Stimulated activated CD8-positive, alpha-beta memory T cell treated with anti-CD3 and anti-CD28 coated beads, Interleukin-12 subunit alpha, Interleukin-12 subunit beta, amount 100 ng/mL, for 1 hour (primary cell): ENCODE results near the gene NOX5.
A peak's percentile ranks its signal among the peaks of the same experiment; 100 is the strongest.
"Not testable (repeated sequence)": the region's sequence is repeated elsewhere in the genome, so short reads cannot be mapped to it uniquely, and the experiment has no call there.

ENCODE experiments used
- DNase-seq: peaks from one replicate; pipeline ENCODE4 v3.0.0-alpha.2; 2020; ENCODE audit warnings: low read depth

Gene NOX5

GRCh38 chr15:69058830-69059556 is 44.5 kb downstream of the NOX5 start:
- DNase-seq: peak; percentile 60

- no peak for DNase-seq
These were observed 45.1 kb downstream of the NOX5 start for GRCh38 chr15:69059557-69059943.

GRCh38 chr15:69060041-69060481 is 45.6 kb downstream of the NOX5 start:
- no peak for DNase-seq

- DNase-seq: peak; percentile 2
These were observed 46.2 kb downstream of the NOX5 start for GRCh38 chr15:69060744-69061143.

- DNase-seq: no peak
These were observed 46.9 kb downstream of the NOX5 start for GRCh38 chr15:69061414-69061842.

- DNase-seq: no peak
These were observed 50.2 kb downstream of the NOX5 start for GRCh38 chr15:69064649-69065048.

- DNase-seq: no peak
These were observed 51.8 kb downstream of the NOX5 start for GRCh38 chr15:69066007-69066995.

GRCh38 chr15:69067296-69067695 is 52.8 kb downstream of the NOX5 start:
- no peak for DNase-seq

- no peak for DNase-seq
These were observed 53.7 kb downstream of the NOX5 start for GRCh38 chr15:69068157-69068556.

GRCh38 chr15:69069290-69069689 is 54.8 kb downstream of the NOX5 start:
- not testable (repeated sequence) for DNase-seq

GRCh38 chr15:69069996-69070395 is 55.5 kb downstream of the NOX5 start:
- no peak for DNase-seq

- DNase-seq: no peak
These were observed 55.9 kb downstream of the NOX5 start for GRCh38 chr15:69070396-69070795.

GRCh38 chr15:69071260-69071659 is 56.8 kb downstream of the NOX5 start:
- DNase-seq: no peak

- no peak for DNase-seq
These were observed 58.4 kb downstream of the NOX5 start for GRCh38 chr15:69072906-69073305.

- no peak for DNase-seq
These were observed 59.7 kb downstream of the NOX5 start for GRCh38 chr15:69074001-69074842.

GRCh38 chr15:69074843-69075224 is 60.3 kb downstream of the NOX5 start:
- DNase-seq: no peak

- no peak for DNase-seq
These were observed 60.9 kb downstream of the NOX5 start for GRCh38 chr15:69075440-69075839.

- DNase-seq: no peak
These were observed 62.3 kb downstream of the NOX5 start for GRCh38 chr15:69076756-69077155.

- DNase-seq: no peak
These were observed 64.1 kb downstream of the NOX5 start for GRCh38 chr15:69078638-69079037.

- no peak for DNase-seq
These were observed 66.1 kb downstream of the NOX5 start for GRCh38 chr15:69080295-69081248.
